Immature natural killer cell (primary cell): ENCODE results near the gene LCE3B. TPM values are rescaled to one million over a fixed set of nuclear protein-coding genes. Genes with fewer than 3 reads are reported as not detected.
"Not testable (repeated sequence)": the region's sequence is repeated elsewhere in the genome, so short reads cannot be mapped to it uniquely, and the experiment has no call there.

Experiments used
- DNase-seq, 3 donors: peaks; one replicate each; pipeline ENCODE4 v3.0.0; 2022; ENCODE audit warnings: mixed read lengths in 1 of 3
- H3K27ac Mint-ChIP-seq, 6 donors: one replicate each; pipeline ENCODE4 v1.8.0; 2020; ENCODE audit warnings: mixed read lengths in 6 of 6, mild to moderate bottlenecking in 5 of 6, inconsistent platforms in 4 of 6, moderate library complexity in 3 of 6
- H3K27me3 Mint-ChIP-seq, 3 donors: one replicate each; pipeline ENCODE4 v1.8.0; 2020 to 2021; ENCODE audit warnings: low read depth in 3 of 3, mild to moderate bottlenecking in 3 of 3, mixed read lengths in 3 of 3, moderate library complexity in 3 of 3, inconsistent platforms in 1 of 3
- H3K36me3 Mint-ChIP-seq, 3 donors: one replicate each; pipeline ENCODE4 v1.8.0; 2020; ENCODE audit warnings: mixed read lengths in 3 of 3, inconsistent platforms in 2 of 3, mild to moderate bottlenecking in 2 of 3
- H3K4me1 Mint-ChIP-seq, 2 donors: one replicate each; pipeline ENCODE4 v1.8.0; 2020; ENCODE audit warnings: inconsistent platforms in 2 of 2, mild to moderate bottlenecking in 2 of 2, mixed read lengths in 2 of 2, moderate library complexity in 1 of 2
- H3K4me3 Mint-ChIP-seq, 5 donors: one replicate each; pipeline ENCODE4 v1.8.0; 2020; ENCODE audit warnings: mild to moderate bottlenecking in 5 of 5, mixed read lengths in 5 of 5, inconsistent platforms in 3 of 5, moderate library complexity in 3 of 5
- H3K9me3 Mint-ChIP-seq, 6 donors: one replicate each; pipeline ENCODE4 v1.8.0; 2020; ENCODE audit warnings: mild to moderate bottlenecking in 6 of 6, mixed read lengths in 6 of 6, inconsistent platforms in 4 of 6, moderate library complexity in 3 of 6
- polyA plus RNA-seq, 3 donors: library from polyadenylated mRNA; unstranded; fragments of 300-500 nt; fragmentation: Illumina TruSeq; gene quantifications; one replicate each; pipeline ENCODE4 v1.2.3, GENCODE V29; 2021

The LCE3B gene
- polyA plus RNA-seq: not detected

- Mint-ChIP-seq H3K4me1 (no peaks in the 10 kb centered on the region), H3K27ac (no peak within 1 kb of the TSS), H3K4me3 (no peak within 1 kb of the TSS), H3K36me3 (peaks cover under 1 to 2% (median under 1%) of the 10 kb centered on the region in 3 donors), H3K27me3 (peaks cover 0 to 5% (median 4%) of the 10 kb centered on the region in 3 donors), H3K9me3 (peaks cover 2 to 9% (median 4%) of the 10 kb centered on the region in 6 donors)
- DNase-seq: no peak
These were observed at the start of gene LCE3B for GRCh38 chr1:152613511-152613910. LCE3B (plus strand) TSS chr1:152613811; CDS start chr1:152613811, 0 bp downstream.

- Mint-ChIP-seq H3K27me3 (peaks cover 3 to 7% (median 4%) of the 10 kb centered on the region in 3 donors), H3K9me3 (peaks cover 0 to 5% (median 0%) of the 10 kb centered on the region in 6 donors), H3K4me3 (no peak overlapping the region), H3K27ac (no peak overlapping the region), H3K4me1 (no peaks in the 10 kb centered on the region), H3K36me3 (no peaks in the 10 kb centered on the region)
- DNase-seq: no peak
These were observed 48.5 kb upstream of the LCE3B start for GRCh38 chr1:152565115-152565514.

GRCh38 chr1:152565535-152566215 is 47.9 kb upstream of the LCE3B start:
- peaks cover 3 to 7% (median 4%) of the 10 kb centered on the region in 3 donors for H3K27me3 Mint-ChIP-seq
- no peaks in the 10 kb centered on the region for H3K36me3 Mint-ChIP-seq
- H3K4me3 Mint-ChIP-seq: no peak overlapping the region
- no peaks in the 10 kb centered on the region for H3K4me1 Mint-ChIP-seq
- DNase-seq: no peak
- no peak overlapping the region for H3K27ac Mint-ChIP-seq
- H3K9me3 Mint-ChIP-seq: peaks cover 0 to 5% (median under 1%) of the 10 kb centered on the region in 6 donors

- Mint-ChIP-seq H3K9me3 (peaks cover 0 to 5% (median 1%) of the 10 kb centered on the region in 6 donors), H3K27me3 (peaks cover 3 to 11% (median 9%) of the 10 kb centered on the region in 3 donors), H3K36me3 (no peaks in the 10 kb centered on the region), H3K4me3 (no peak within 1 kb of the TSS), H3K4me1 (no peaks in the 10 kb centered on the region), H3K27ac (no peak within 1 kb of the TSS)
- no peak for DNase-seq
These were observed 46.9 kb upstream of the LCE3B start, which contains the start of gene LCE3E for GRCh38 chr1:152566681-152567080. LCE3E (minus strand) TSS chr1:152566780; CDS start chr1:152566208, 572 bp downstream.

GRCh38 chr1:152577168-152577567 is 36.4 kb upstream of the LCE3B start:
- peaks cover 0 to 2% (median 0%) of the 10 kb centered on the region in 6 donors for H3K9me3 Mint-ChIP-seq
- H3K4me1 Mint-ChIP-seq: no peaks in the 10 kb centered on the region
- no peaks in the 10 kb centered on the region for H3K36me3 Mint-ChIP-seq
- H3K4me3 Mint-ChIP-seq: no peak overlapping the region
- H3K27me3 Mint-ChIP-seq: peaks cover 2 to 8% (median 7%) of the 10 kb centered on the region in 3 donors
- DNase-seq: no peak
- H3K27ac Mint-ChIP-seq: no peak overlapping the region

GRCh38 chr1:152579526-152579925 is 34.1 kb upstream of the LCE3B start:
- H3K4me1 Mint-ChIP-seq, H3K36me3 Mint-ChIP-seq, DNase-seq, H3K27ac Mint-ChIP-seq, H3K4me3 Mint-ChIP-seq, H3K27me3 Mint-ChIP-seq, H3K9me3 Mint-ChIP-seq: not testable (repeated sequence)

GRCh38 chr1:152580433-152580832 is 33.2 kb upstream of the LCE3B start, which contains the start of gene LCE3D:
LCE3D (minus strand) TSS chr1:152580516; CDS start chr1:152579936, 580 bp downstream.
- H3K4me3 Mint-ChIP-seq: no peak within 1 kb of the TSS
- H3K27ac Mint-ChIP-seq: no peak within 1 kb of the TSS
- peaks cover 2 to 4% (median 2%) of the 10 kb centered on the region in 3 donors for H3K27me3 Mint-ChIP-seq
- H3K9me3 Mint-ChIP-seq: no peaks in the 10 kb centered on the region
- no peak for DNase-seq
- H3K4me1 Mint-ChIP-seq: no peaks in the 10 kb centered on the region
- no peaks in the 10 kb centered on the region for H3K36me3 Mint-ChIP-seq

- H3K4me3 Mint-ChIP-seq: no peak overlapping the region
- no peaks in the 10 kb centered on the region for H3K4me1 Mint-ChIP-seq
- no peaks in the 10 kb centered on the region for H3K9me3 Mint-ChIP-seq
- no peak overlapping the region for H3K27ac Mint-ChIP-seq
- peaks cover 0 to 2% (median 0%) of the 10 kb centered on the region in 3 donors for H3K27me3 Mint-ChIP-seq
- no peak for DNase-seq
- H3K36me3 Mint-ChIP-seq: no peaks in the 10 kb centered on the region
These were observed 31.0 kb upstream of the LCE3B start for GRCh38 chr1:152582647-152583046.

GRCh38 chr1:152585586-152585985 is 28.0 kb upstream of the LCE3B start:
- no peak overlapping the region for H3K27ac Mint-ChIP-seq
- no peaks in the 10 kb centered on the region for H3K36me3 Mint-ChIP-seq
- H3K4me1 Mint-ChIP-seq: no peaks in the 10 kb centered on the region
- H3K27me3 Mint-ChIP-seq: no peaks in the 10 kb centered on the region
- DNase-seq: no peak
- no peaks in the 10 kb centered on the region for H3K9me3 Mint-ChIP-seq
- H3K4me3 Mint-ChIP-seq: no peak overlapping the region

GRCh38 chr1:152596986-152597385 is 16.6 kb upstream of the LCE3B start:
- Mint-ChIP-seq H3K27me3 (peaks cover 0 to 7% (median 4%) of the 10 kb centered on the region in 3 donors), H3K36me3 (peaks cover 0 to 3% (median 0%) of the 10 kb centered on the region in 3 donors), H3K4me1 (no peaks in the 10 kb centered on the region), H3K9me3 (peaks cover 0 to 11% (median 3%) of the 10 kb centered on the region in 6 donors), H3K27ac (no peak overlapping the region), H3K4me3 (no peak overlapping the region)
- no peak for DNase-seq

- Mint-ChIP-seq H3K4me1 (no peaks in the 10 kb centered on the region), H3K27me3 (peaks cover 0 to 7% (median 4%) of the 10 kb centered on the region in 3 donors), H3K36me3 (peaks cover 0 to 3% (median 0%) of the 10 kb centered on the region in 3 donors), H3K4me3 (no peak within 1 kb of the TSS), H3K9me3 (peaks cover 0 to 11% (median 3%) of the 10 kb centered on the region in 6 donors), H3K27ac (no peak within 1 kb of the TSS)
- DNase-seq: no peak
These were observed 13.7 kb upstream of the LCE3B start, which contains the start of gene LCE3C for GRCh38 chr1:152599934-152600333. LCE3C (plus strand) TSS chr1:152600234; CDS start chr1:152600732, 498 bp downstream.

GRCh38 chr1:152621993-152622392 is 8.4 kb downstream of the LCE3B start:
- no peak for DNase-seq
- Mint-ChIP-seq H3K9me3 (peaks cover 9 to 20% (median 12%) of the 10 kb centered on the region in 6 donors), H3K27ac (no peak overlapping the region), H3K36me3 (peaks cover 4 to 5% (median 4%) of the 10 kb centered on the region in 3 donors), H3K27me3 (peaks cover 5 to 13% (median 6%) of the 10 kb centered on the region in 3 donors), H3K4me3 (no peak overlapping the region), H3K4me1 (peaks cover 0 to 4% of the 10 kb centered on the region in 2 donors)

- Mint-ChIP-seq H3K27ac (no peak within 1 kb of the TSS), H3K9me3 (peaks cover 6 to 20% (median 12%) of the 10 kb centered on the region in 6 donors), H3K4me1 (peaks cover 0 to 4% of the 10 kb centered on the region in 2 donors), H3K36me3 (peaks cover 4 to 5% (median 4%) of the 10 kb centered on the region in 3 donors), H3K27me3 (peaks cover 2 to 15% (median 6%) of the 10 kb centered on the region in 3 donors), H3K4me3 (no peak within 1 kb of the TSS)
- peak in 1 of 3 donors; percentile 3 for DNase-seq
These were observed 9.2 kb downstream of the LCE3B start, which contains the start of gene LCE3A for GRCh38 chr1:152622803-152623202. LCE3A (minus strand) TSS chr1:152623103; CDS start chr1:152623103, 0 bp downstream.

- H3K4me1 Mint-ChIP-seq: peaks cover 0 to 4% of the 10 kb centered on the region in 2 donors
- H3K27me3 Mint-ChIP-seq: peaks cover 2 to 15% (median 6%) of the 10 kb centered on the region in 3 donors
- H3K4me3 Mint-ChIP-seq: no peak overlapping the region
- no peak for DNase-seq
- H3K36me3 Mint-ChIP-seq: peaks cover 4 to 5% (median 4%) of the 10 kb centered on the region in 3 donors
- H3K27ac Mint-ChIP-seq: no peak overlapping the region
- H3K9me3 Mint-ChIP-seq: peaks cover 5 to 19% (median 11%) of the 10 kb centered on the region in 6 donors
These were observed 9.7 kb downstream of the LCE3B start for GRCh38 chr1:152623203-152623844.
